HG03565 (cell line): Measurements from ENCODE around the gene TMEM141.
"Not testable (repeated sequence)": the region's sequence is repeated elsewhere in the genome, so short reads cannot be mapped to it uniquely, and the experiment has no call there.

Experiments
- ATAC-seq: cut with Tn5 transposase; IDR thresholded peaks from one replicate; pipeline ENCODE4 v1.9.1; 2021; ENCODE audit warnings: mild to moderate bottlenecking, moderate library complexity; ENCODE audit not compliant: unreplicated experiment

Gene TMEM141

GRCh38 chr9:136831002-136831719 lies 40.0 kb downstream of the TMEM141 start:
- ATAC-seq, result no peak

GRCh38 chr9:136831720-136832104 lies 40.6 kb downstream of the TMEM141 start:
- ATAC-seq, result no peak

GRCh38 chr9:136832581-136832980 lies 41.4 kb downstream of the TMEM141 start:
- ATAC-seq, result no peak

- ATAC-seq, result not testable (repeated sequence)
Measured at GRCh38 chr9:136833381-136834048, 42.4 kb downstream of the TMEM141 start.

GRCh38 chr9:136835162-136835931 lies 44.2 kb downstream of the TMEM141 start:
- no peak for ATAC-seq

- ATAC-seq, result no peak
Measured at GRCh38 chr9:136835932-136836904, 45.1 kb downstream of the TMEM141 start.

- no peak for ATAC-seq
Measured at GRCh38 chr9:136837146-136837855, 46.2 kb downstream of the TMEM141 start.

GRCh38 chr9:136837856-136838277 lies 46.7 kb downstream of the TMEM141 start:
- ATAC-seq, result not testable (repeated sequence)

- ATAC-seq, result no peak
Measured at GRCh38 chr9:136838314-136839228, 47.4 kb downstream of the TMEM141 start.

GRCh38 chr9:136839229-136840139 lies 48.3 kb downstream of the TMEM141 start:
- ATAC-seq, result no peak

GRCh38 chr9:136840140-136840876 lies 49.2 kb downstream of the TMEM141 start:
- ATAC-seq, result no peak

GRCh38 chr9:136840877-136841645 lies 49.9 kb downstream of the TMEM141 start:
- ATAC-seq, result no peak

GRCh38 chr9:136841646-136842379 lies 50.7 kb downstream of the TMEM141 start:
- not testable (repeated sequence) for ATAC-seq

- ATAC-seq, result peak; percentile 47
Measured at GRCh38 chr9:136842380-136842948, 51.3 kb downstream of the TMEM141 start, which contains the start of gene AJM1. Gene AJM1, plus strand, starts transcription at chr9:136842478. Its CDS starts 1,937 bp downstream, at chr9:136844415.
